ENCODE measurements around the gene TLDC2.
"Not testable (repeated sequence)": the region's sequence is repeated elsewhere in the genome, so short reads cannot be mapped to it uniquely, and the experiment has no call there.

The TLDC2 gene

DNA sequence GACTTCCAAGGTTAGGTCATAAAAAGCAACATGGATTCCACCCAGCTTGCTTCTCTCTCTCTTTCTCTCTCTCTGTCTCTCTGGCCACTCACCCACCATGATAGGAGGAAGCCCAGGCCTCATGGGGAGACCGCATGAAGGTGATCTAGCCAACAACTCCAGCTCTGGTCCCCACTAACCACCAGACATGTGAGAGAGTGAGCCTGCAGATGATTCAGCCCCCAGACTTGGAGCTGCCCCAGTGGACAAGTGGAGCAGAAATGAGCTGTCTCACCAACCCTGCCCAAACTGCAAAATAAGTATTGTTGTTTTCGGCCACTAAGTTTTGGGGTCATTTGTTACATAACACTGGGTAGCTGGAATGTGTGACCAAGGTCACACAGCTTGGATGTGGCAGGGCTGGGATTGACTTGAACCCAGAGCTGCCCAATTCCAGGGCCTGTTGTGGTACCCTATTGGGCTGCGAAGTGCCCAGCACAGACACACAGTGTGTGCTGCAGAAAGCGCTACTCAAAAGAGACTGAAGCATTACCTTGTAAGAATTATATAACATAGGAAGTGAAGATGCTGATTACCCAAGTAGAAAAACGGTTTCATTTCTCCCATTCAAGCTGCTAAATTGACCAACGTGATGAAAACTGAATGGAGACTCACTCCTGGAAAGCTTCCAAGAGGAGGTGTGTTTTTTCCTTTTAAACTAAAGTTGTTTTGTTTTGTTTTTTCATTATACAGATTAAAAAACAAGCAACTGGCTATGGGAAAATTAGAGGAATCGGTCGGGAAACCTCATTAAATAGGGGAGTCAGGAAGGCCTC, 9.1 kb upstream of the TLDC2 start:
- DNase-seq (ENCODE audit: low read depth) = no peak

DNA sequence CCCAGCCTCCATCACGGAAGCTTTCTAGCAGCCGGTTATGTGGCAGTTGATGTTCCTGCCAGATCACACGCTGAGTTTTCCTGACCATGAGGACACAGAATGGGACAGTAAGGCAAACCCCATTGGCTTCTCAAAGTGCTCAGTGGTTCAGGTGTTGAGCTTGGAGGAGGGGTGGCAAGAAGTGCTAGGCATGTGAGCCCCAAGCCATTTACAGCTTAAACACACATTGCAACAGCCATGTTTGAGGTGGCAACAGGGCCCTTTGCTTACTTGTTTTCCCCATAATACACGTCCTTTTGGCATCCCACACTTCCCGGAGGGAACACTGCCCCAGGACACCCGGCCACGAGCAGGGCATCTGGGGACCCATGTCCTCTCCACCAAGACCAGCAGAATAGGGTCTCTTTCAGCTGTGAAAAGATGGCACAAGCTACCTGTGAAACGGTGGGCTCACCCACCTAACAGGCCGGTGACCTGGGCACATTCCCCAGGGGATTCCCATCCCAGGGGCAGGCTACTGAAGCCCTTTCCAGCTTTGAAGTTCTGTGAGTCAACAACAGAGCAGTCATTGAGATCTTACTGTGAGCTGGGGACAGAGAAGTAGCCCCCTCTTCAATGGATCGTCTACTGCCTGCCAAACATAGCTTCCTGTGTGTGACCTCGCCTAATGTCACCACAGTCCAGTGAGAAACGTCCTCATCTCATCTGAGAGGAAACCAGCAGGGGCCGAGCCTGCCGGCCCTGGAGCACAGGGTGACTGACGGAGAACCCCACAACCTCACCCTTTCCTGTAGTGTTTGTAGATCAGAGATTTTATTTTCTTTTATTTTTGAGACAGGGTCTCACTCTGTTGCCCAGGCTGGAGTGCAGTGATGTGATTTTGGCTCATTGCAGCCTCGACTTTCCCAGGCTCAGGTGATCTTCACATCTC, 4.0 kb upstream of the TLDC2 start:
- DNase-seq (ENCODE audit: low read depth) = no peak

DNA sequence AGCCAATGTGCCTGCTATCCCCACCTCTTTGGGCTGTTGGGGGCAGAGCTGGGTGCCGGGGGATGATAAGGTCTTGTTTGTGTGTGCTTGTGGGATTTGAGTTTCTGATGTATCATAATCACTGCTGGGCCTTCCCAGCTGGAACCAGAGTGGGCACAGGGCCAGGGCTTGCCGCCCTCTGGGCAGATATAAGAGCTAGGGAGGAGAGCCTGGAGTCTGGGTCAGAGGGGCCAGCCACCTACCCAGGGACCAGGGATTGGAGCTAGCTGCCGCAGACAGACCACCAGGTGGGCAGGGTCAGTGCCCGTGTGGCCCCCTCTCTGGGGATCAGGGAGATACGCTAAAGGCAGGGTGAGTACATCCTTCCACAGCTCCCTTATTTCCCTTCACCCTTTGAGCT, 3.1 kb upstream of the TLDC2 start:
- no peak for DNase-seq (ENCODE audit: low read depth)

DNA sequence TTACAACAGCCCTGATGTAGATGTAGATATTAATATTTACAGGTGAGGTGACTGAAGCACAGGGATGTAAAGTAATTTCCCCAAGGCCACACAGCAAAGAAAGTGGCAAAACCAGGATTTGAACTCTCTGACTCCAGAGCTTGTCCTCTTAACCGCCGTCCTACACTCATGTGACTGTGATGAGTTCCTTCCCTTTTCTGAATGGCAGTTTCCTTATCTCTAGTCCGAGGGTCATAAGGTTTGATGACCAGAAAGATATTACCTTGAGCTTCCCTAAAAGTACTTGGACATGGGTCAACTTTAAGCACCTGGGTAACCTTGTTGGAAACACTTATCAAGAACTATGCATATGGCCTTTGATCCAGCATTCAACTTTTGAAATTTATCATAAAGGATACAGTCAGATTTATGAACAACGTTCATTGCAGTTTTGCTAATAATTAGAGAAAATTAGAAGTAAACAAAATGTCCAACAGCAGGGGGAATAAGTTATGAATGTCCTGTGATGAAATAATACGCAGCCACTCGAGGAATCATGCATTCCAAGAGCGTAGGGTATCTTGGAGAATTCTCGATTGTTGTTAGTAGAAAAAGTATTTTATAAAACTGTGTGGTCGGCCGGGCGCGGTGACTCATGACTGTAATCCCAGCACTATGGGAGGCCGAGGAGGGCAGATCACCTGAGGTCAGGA, 2.3 kb upstream of the TLDC2 start:
- DNase-seq (ENCODE audit: low read depth) = no peak

DNA sequence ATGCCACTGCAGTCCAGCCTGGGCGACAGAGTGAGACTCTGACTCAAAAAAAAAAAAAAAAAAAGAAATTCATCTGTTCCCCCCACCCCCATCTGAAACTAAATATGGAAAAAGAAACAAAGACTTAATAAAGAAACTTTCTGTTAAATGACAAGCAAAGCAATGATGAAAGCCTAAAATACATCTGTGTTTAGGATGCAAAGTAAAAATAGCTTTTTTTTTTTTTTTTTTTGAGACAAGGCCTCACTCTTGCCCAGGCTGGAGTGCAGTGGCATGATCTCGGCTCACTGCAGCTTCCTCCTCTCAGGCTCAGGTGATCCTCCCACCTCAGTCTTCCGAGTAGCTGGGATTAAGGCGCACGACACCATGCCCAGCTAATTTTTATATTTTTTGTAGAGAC, 845 bp upstream of the TLDC2 start:
- DNase-seq (ENCODE audit: low read depth) = not testable (repeated sequence)

DNA sequence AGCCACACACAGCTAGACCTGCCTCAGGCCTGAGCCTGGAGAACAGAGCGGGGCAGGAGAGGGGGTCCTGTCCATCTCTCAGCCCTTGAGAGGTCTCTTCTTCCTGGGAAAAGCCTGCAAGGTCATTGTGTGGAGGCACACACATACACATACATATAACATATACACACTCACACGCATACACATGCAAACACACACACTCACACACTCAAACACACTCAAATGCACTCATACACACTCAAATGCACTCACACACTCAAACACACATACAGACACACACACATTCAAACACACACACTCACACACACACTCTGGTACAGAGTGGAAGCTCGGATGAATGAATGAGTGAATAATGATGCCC, 515 bp downstream of the TLDC2 start:
- DNase-seq (ENCODE audit: low read depth) = no peak

DNA sequence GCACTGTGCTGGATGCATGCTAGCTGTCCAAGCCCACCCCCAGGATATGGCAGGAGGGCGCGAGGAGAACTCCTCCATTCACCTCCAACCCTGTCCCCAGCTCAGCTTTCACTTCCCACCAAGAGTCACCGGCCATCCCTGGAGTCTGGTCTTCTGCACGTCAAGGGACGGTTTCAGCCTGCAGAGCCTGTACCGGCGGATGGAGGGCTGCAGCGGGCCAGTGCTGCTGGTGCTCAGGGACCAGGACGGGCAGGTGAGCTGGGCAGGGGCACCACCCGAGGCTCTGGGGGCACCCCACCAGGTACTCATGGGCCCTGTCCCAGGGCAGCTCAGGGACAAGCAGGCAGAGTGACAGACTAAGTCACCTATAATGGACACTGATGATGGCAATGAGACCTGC, 3.0 kb downstream of the TLDC2 start:
- no peak for DNase-seq (ENCODE audit: low read depth)

DNA sequence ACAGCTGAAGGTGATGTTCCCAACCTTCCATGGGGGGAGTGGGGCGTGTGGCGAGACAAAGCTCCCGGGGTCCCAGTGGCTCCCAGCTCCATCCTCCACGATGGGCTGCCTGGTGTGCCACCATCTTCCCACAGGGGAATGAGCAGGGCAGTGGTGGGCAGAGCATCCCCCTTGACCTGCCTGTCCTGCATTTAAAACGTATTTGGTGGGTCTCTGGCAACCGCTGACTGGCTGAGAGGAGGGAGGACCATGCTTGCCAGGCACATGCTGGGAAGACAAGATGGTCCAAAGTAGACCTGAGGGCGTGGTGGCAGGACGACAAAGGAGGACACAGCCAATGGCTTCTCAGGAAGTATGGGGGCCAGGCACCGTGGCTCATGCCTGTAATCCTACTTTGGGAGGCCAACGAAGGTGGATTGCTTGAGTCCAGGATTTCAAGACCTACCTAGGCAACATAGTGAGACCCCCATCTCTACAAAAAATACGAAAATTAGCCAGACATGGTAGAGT, 4.9 kb downstream of the TLDC2 start:
- no peak for DNase-seq (ENCODE audit: low read depth)

DNA sequence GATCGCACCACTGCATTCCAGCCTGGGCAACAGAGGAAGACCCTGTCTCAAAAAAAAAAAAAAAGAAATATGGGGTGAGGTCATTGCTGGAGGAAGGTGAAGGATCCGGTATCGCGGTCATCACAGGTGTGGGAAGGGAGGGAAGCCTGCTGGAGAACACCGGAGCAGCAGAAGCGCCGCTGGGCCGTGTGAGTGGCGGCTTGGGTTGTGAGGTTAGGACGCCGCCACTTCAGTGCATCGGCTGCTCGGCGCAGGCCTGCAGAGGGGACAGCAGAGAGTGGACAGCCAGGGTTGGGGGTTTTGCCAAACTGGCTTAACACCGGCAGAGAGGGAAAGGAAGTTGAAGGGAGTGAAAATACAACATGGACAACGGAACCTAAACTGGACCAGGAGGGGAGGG, 5.4 kb downstream of the TLDC2 start:
- no peak for DNase-seq (ENCODE audit: low read depth)

DNA sequence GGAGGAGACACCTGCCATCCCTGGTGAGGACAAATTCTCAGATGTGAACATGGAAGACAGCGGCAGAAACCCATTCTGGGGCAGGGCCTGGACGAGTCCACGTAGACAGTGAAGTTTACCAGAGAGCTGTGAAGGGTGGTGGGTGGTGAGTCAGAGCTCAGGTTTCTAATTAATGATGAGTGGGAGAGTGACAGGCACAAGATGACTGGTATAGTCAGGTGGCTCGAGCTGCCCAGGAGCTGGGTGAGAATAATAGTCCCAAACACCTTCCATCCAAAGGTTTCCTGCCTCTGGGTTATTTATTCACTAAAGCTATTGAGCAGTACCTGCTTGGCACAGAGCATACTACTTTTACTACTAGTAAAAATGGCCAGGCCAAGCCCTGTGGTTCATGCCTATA, 6.0 kb downstream of the TLDC2 start:
- DNase-seq (ENCODE audit: low read depth) = no peak

DNA sequence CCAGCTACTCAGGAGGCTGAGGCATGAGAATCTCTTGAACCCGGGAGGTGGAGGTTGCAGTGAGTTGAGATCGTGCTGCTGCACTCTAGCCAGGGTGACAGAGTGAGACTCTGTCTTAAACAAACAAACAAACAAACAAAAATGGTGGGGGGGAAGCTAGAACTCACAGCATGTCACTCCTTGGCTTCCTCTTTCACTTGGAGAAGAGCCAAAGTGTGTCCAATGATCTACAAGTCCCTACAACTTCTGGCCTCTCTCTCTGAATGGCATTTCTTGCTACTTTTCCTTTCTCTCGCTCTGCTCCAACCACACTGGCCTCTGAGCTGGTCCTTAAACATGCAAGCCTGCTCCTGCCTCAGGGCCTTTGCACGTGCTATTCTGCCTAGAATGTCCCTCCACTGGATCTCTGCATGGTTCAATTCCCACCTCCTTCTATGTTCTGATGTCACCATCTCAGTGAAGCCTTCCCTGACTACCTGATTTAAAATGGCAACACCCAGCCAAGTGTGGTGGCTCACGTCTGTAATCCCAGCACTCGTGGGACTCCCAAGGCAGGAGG, 8.1 kb downstream of the TLDC2 start:
- no peak for DNase-seq (ENCODE audit: low read depth)

DNA sequence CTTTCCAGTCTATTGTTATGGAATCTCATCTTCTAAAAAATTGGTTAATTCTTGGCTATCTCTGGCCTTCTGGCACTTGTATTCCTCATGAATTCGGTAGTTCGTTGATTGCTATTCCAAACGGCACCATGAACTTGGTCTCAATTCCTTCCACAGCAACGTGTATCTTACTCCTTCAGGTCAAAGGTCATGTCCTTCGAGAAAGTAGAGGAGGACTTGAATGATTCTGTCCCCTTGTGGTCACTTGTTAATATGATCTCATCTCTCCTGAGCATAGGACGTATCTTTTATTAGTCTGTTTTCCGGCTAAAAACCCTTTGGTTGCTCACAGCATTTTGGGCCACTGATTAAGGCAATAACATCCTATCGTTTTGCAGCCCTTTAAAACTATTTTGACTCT, 9.4 kb downstream of the TLDC2 start:
- DNase-seq (ENCODE audit: low read depth) = no peak

DNA sequence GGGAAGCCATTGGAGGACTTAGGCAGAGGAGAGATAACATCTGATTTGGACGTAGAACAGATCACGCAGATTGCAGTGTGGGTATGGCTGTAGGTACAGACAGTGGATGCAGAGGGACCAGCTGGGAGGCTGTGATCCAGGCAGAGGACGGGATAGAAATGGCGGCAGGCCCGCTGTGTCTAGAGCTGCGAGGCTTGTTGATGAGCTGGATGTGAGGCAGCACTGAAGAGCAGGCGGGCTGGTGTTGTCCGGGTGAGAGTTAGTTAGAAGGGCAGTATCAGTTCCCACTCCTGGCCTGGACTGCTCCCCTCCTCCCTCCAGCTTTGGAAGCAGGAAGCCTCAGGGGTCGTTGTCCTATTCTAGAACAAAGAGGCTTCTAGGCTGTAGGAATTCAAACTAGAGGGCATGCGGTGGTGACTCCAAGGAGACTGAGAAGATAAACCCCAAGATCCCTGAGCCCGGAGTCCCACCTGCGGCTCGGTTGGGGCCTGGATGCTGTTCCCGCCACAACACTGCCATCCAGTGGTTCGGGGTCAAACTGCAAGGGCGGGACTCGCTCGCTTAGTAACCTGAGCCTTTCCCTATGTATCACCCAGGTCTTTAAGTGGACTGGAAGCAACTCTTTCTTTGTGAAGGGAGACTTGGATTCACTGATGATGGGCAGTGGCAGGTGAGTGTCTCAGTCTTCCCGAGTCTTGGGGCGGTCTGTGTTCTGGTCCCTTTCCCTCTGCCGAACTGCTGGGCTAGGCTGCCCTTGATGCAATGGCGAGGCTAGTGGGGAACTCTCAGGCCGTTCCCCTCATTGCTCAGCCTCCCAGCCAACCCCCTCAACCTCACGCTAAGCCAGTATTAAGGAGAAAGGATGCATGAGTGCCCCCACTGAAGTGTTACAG, 11.2 kb downstream of the TLDC2 start:
- peak; percentile 55 for DNase-seq (ENCODE audit: low read depth)

DNA sequence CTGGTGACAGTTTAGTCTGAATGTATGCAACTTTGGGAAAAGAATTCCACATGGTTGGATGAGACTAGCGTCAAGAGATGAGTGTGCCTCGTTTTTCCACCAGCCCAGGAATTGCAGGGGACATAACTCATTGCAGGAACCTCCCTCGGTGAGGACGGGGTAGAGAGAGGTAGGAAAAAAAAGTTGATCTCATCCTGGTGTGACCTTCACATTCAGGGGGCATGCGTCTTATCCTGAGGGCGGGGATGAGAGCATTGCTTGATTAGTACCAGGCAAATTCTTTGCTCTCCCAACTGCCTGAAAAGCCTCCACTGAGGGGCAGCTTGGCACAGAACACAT, 11.8 kb downstream of the TLDC2 start:
- no peak for DNase-seq (ENCODE audit: low read depth)

DNA sequence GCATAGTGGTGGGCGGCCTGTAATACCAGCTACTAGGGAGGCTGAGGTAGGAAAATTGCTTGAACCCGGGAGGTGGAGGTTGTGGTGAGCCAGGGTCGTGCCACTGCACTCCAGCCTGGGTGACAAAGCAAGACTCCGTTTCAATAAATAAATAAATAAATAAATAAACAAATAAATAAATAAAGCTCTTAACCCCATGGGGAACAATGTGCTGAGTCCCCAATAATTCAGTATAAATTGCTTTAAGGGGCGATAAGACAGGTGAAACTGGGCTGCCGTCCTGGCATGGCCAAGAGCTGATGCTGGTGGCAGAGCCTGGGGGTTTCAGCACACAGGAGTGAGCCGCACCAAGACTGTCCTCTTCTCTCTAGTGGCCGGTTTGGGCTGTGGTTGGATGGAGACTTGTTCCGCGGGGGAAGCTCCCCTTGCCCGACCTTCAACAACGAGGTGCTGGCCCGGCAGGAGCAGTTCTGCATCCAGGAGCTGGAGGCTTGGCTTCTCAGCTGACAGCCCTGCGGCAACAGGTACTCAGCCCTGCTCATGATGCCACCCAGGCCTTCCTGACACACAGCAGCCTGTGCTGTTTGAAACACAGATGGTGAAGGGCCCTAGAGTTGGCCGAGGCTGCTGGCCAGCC, 13.1 kb downstream of the TLDC2 start:
- DNase-seq (ENCODE audit: low read depth) = no peak

DNA sequence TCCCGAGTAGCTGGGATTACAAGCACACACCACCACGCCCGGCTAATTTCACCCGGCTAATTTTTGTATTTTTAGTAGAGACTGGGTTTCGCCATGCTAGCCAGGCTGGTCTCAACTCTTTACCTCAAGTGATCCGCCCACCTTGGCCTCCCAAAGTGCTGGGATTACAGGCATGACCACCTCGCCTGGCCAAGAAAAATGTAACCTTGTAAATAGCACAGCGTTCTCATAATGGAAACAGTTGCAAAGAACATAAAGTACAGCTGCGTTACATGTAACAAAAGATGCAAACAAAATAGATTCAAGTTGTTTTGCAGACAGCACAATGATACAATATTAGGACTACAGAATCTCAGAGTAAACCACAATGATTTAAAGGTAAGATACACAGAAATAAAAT, 14.6 kb downstream of the TLDC2 start:
- DNase-seq (ENCODE audit: low read depth) = no peak

DNA sequence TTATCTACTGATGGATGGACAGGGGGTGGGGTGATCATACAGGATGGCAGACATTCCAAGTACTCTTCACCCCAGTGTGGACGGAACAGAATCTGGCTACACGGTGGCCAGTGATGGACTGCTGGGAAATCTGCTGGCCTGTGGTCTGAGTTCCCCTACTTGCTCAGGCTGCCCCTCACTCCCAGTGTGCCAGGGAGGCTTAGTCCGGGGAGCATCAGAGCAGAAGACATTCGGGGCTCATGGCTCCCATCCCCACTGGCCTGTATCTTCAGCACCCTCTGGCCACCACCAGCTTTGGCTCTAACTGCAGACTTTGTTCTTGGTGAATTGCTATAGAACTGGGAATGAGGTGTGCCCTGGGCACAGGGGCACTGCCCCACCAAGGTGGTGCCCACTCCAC, 15.3 kb downstream of the TLDC2 start:
- no peak for DNase-seq (ENCODE audit: low read depth)

DNA sequence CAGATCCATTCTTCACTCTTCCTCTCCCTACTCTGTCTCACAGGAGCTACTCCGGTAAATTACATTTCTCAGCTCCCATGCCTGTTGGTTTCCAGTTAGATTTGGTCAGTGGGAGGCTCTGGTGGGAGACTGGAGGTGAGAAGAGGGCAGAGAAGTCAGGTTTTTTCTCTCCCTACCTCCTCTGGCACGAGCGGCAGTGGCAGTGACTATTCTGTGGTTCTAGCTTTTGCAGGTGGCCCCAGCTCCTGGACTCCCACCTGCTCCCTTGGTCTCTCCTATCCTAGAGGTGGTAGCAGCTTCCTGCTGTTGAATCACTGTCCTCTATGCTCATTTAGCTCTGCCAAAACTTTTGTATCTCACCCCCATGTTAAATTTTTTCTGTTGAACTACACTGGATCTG, 17.9 kb downstream of the TLDC2 start:
- DNase-seq (ENCODE audit: low read depth) = no peak

DNA sequence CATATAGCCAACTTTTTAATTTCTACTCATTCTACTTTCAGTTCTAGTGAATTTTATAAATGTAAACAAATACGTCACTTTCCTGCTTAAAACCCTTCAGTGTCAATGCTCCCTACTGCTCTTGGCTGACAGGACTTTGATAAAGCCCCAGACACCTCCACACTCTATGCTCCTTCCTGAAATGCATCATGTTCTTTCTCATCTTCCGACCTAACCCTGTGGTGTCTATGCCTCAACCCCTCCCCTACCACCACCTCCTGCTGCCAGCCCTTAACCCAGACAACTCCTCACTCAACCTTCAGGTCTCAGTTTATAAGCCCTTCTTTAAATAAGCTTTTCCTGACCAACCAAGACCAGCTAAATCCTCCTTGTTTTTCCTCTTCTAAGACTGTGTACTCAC, 19.1 kb downstream of the TLDC2 start:
- no peak for DNase-seq (ENCODE audit: low read depth)

DNA sequence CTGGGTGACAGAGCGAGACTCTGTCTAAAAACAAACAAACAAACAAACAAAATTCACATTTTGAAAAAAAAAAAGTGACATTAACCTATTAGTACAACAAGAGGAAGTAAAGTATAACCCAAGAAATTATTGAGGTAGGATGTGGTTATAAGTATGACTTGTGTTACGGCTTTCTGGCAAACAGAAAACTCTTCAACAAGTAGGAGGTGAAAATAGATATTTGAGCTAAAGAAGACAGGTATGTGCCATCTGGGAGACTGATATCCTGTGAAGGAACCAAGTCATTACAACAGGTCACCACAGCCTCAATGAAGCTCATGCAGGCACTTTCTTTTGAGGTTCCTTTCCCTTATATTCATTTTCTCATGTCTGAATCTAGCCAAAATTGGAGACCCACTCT, 28.8 kb downstream of the TLDC2 start:
- no peak for DNase-seq (ENCODE audit: low read depth)

DNA sequence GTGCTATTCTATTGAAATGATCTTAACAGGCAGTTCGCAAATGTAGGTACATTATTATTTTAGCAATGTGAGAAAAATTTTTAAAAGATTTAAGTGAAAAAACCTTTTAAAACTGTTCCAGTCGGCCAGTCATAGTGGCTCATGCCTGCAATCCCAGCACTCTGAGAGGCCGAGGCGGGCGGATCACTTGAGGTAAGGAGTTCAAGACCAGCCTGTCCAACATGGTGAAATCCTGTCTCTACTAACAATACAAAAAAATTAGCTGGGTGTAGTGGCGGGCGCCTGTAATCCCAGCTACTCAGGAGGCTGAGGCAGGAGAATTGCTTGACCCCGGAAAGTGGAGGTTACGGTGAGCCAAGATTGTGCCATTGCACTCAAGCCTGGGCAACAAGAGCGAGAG, 29.6 kb downstream of the TLDC2 start:
- not testable (repeated sequence) for DNase-seq (ENCODE audit: low read depth)

Data from stimulated activated CD8-positive, alpha-beta memory T cell treated with anti-CD3 and anti-CD28 coated beads, Interleukin-12 subunit alpha, Interleukin-12 subunit beta, amount 100 ng/mL, for 1 hour (primary cell).